ENCODE data around the gene RTL5.

DNA sequence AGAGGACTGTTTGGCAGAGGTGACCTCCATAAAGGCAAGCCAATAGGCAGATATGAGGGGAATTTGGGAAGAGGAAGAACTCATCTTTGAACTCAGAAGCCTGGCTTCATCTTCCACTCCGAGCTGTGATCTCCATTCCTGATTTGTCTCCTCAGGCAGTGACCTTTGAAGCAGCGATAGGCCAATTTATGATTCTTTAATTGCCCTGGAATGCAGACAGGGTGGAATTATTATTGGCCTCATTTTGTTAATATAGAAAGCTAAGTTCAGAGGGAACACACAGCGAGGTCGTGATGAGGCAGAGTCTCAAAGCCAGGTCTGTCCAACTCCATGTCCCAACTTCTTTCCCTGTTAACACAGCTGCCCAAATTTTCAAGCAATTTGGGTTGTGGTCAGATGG is 16.9 kb downstream of the RTL5 start:
- TF ChIP-seq CTCF (conservative IDR thresholded peaks at IDR 0.05; ENCODE audit: low read length) (no peak), EZH2phosphoT487 (IDR thresholded peaks at IDR 0.05; ENCODE audit: borderline replicate concordance) (no peak)
